Neuronal stem cell (in vitro differentiated cells): ENCODE measurements around the gene CAPN15.
A peak's percentile ranks its signal among the peaks of the same experiment; 100 is the strongest.

Experiments used
- DNase-seq: peaks from one replicate; pipeline ENCODE4 v3.0.0-alpha.2; 2013; ENCODE audit warnings: low spot score
- H2AFZ ChIP-seq: one replicate; pipeline ENCODE4 v1.6.1; 2013; ENCODE audit warnings: mild to moderate bottlenecking, low read length, inconsistent platforms
- H2AK5ac ChIP-seq: 2 replicates; pipeline ENCODE4 v1.6.1; 2013; ENCODE audit warnings: low read depth, mild to moderate bottlenecking, inconsistent platforms, low read length, moderate library complexity, mixed read lengths
- H2BK120ac ChIP-seq: 2 replicates; pipeline ENCODE4 v1.6.1; 2013; ENCODE audit warnings: low read depth, mild to moderate bottlenecking, inconsistent platforms, low read length, moderate library complexity, mixed read lengths
- H2BK12ac ChIP-seq: one replicate; pipeline ENCODE4 v1.6.1; 2013; ENCODE audit warnings: low read length, inconsistent platforms
- H2BK15ac ChIP-seq: 2 replicates; pipeline ENCODE4 v1.6.1; 2013; ENCODE audit warnings: mild to moderate bottlenecking, low read length, inconsistent platforms, mixed read lengths
- H2BK5ac ChIP-seq: one replicate; pipeline ENCODE4 v1.6.1; 2013; ENCODE audit warnings: inconsistent platforms, mild to moderate bottlenecking, low read length, moderate library complexity
- H3K14ac ChIP-seq: one replicate; pipeline ENCODE4 v1.6.1; 2013; ENCODE audit warnings: low read length, inconsistent platforms
- H3K18ac ChIP-seq: 2 replicates; pipeline ENCODE4 v1.6.1; 2013; ENCODE audit warnings: low read length, inconsistent platforms
- H3K23ac ChIP-seq: 2 replicates; pipeline ENCODE4 v1.6.1; 2013; ENCODE audit warnings: low read depth, mild to moderate bottlenecking, mixed read lengths, low read length, inconsistent platforms; ENCODE audit not compliant: poor library complexity
- H3K27ac ChIP-seq: replicated peaks from 3 replicates; pipeline ENCODE4 v1.5.1; 2013; ENCODE audit warnings: low read length, inconsistent platforms
- H3K27me3 ChIP-seq, 3 experiments: 2 replicates each; pipeline ENCODE4 v1.6.1; 2013; ENCODE audit warnings: low read length in 3 of 3, mild to moderate bottlenecking in 2 of 3, inconsistent platforms in 1 of 3, low read depth in 1 of 3, mixed read lengths in 1 of 3, moderate library complexity in 1 of 3; ENCODE audit not compliant: control insufficient read depth in 3 of 3, insufficient read depth in 3 of 3
- H3K36me3 ChIP-seq, 2 donors: replicated peaks in 1 of 2; 2 replicates each; pipeline ENCODE4 v1.6.1; 2013; ENCODE audit warnings: low read length in 2 of 2; ENCODE audit not compliant: control insufficient read depth in 2 of 2, insufficient read depth in 2 of 2
- H3K4ac ChIP-seq: 2 replicates; pipeline ENCODE4 v1.6.1; 2013; ENCODE audit warnings: inconsistent platforms, mild to moderate bottlenecking, low read length, moderate library complexity
- H3K4me1 ChIP-seq, 2 donors: 1 replicate in 1 of 2; 2 replicates in 1 of 2; pipeline ENCODE4 v1.6.1; 2013; ENCODE audit warnings: low read length in 2 of 2, low read depth in 1 of 2; ENCODE audit not compliant: control insufficient read depth in 2 of 2, insufficient read depth in 1 of 2
- H3K4me2 ChIP-seq: one replicate; pipeline ENCODE4 v1.6.1; 2013; ENCODE audit warnings: mild to moderate bottlenecking, low read length, inconsistent platforms; ENCODE audit not compliant: insufficient read depth, poor library complexity, severe bottlenecking
- H3K4me3 ChIP-seq, 2 donors: 2 replicates each; pipeline ENCODE4 v1.5.1; 2013; ENCODE audit warnings: low read length in 2 of 2, mild to moderate bottlenecking in 2 of 2, inconsistent platforms in 1 of 2, moderate library complexity in 1 of 2
- H3K79me1 ChIP-seq: one replicate; pipeline ENCODE4 v1.6.1; 2013; ENCODE audit warnings: low read depth, mild to moderate bottlenecking, inconsistent platforms, low read length, moderate library complexity
- H3K9ac ChIP-seq: one replicate; pipeline ENCODE4 v1.6.1; 2013; ENCODE audit warnings: mild to moderate bottlenecking, low read depth, low read length, inconsistent platforms; ENCODE audit not compliant: poor library complexity
- H3K9me3 ChIP-seq, 2 donors: replicated peaks in 1 of 2; 2 replicates each; pipeline versions ENCODE3 to v1.6.1; 2013; ENCODE audit warnings: low read length in 2 of 2, mild to moderate bottlenecking in 2 of 2, inconsistent platforms in 1 of 2, low read depth in 1 of 2, mixed read lengths in 1 of 2, moderate library complexity in 1 of 2; ENCODE audit not compliant: control insufficient read depth in 2 of 2, insufficient read depth in 1 of 2
- H4K8ac ChIP-seq: one replicate; pipeline ENCODE4 v1.6.1; 2013; ENCODE audit warnings: low read depth, mild to moderate bottlenecking, inconsistent platforms, low read length, moderate library complexity
- H4K91ac ChIP-seq: one replicate; pipeline ENCODE4 v1.6.1; 2013; ENCODE audit warnings: low read length, low read depth, mild to moderate bottlenecking, inconsistent platforms; ENCODE audit not compliant: poor library complexity
- WGBS, 2 donors: extraction: QIAGEN DNeasy Blood & Tissue Kit; methylation state at CpG; one replicate each; pipeline ENCODE4 v1.1.7; 2013; ENCODE audit warnings: missing lambda C conversion rate in 2 of 2, mixed read lengths in 1 of 2; ENCODE audit not compliant: insufficient read length in 2 of 2, insufficient replicate concordance in 1 of 2; ENCODE audit errors: extremely low coverage in 2 of 2; 5-methylcytosine and 5-hydroxymethylcytosine counted together

The CAPN15 gene

GRCh38 chr16:589658-590187, 62.2 kb downstream of the CAPN15 start, which contains the start of gene RAB40C:
Gene RAB40C, plus strand, starts transcription at chr16:590066. Its CDS starts 226 bp downstream, at chr16:590292.
- peak within 1 kb of the TSS; percentile 94 for H2BK12ac ChIP-seq
- peak within 1 kb of the TSS; percentile 100 for H3K18ac ChIP-seq
- DNase-seq: peak; percentile 98
- peak within 1 kb of the TSS; percentile 92 for H4K8ac ChIP-seq
- H3K27ac ChIP-seq: peak within 1 kb of the TSS; percentile 96
- H2BK15ac ChIP-seq: peak within 1 kb of the TSS; percentile 83
- H2BK120ac ChIP-seq: peak within 1 kb of the TSS; percentile 100
- peak within 1 kb of the TSS; percentile 100 for H2AFZ ChIP-seq
- peak within 1 kb of the TSS; percentile 79 to 99 for H3K4me3 ChIP-seq
- peaks cover 3 to 21% of the 10 kb centered on the region in 2 donors for H3K36me3 ChIP-seq
- H3K23ac ChIP-seq: peak within 1 kb of the TSS; percentile 99
- peak within 1 kb of the TSS; percentile 92 for H2AK5ac ChIP-seq
- H2BK5ac ChIP-seq: peak within 1 kb of the TSS; percentile 99
- H3K4me2 ChIP-seq: peak within 1 kb of the TSS; percentile 100
- H3K79me1 ChIP-seq: peaks cover 25% of the 10 kb centered on the region
- H3K27me3 ChIP-seq: peaks cover 0 to 13% (median 0%) of the 10 kb centered on the region in 3 experiments
- H3K9me3 ChIP-seq: no peaks in the 10 kb centered on the region
- peak within 1 kb of the TSS; percentile 66 for H3K4ac ChIP-seq
- WGBS, 2 donors: no CpG with 5 or more reads among the region's 67 CpGs
- H3K4me1 ChIP-seq: peaks cover 9 to 16% of the 10 kb centered on the region in 2 donors
- H4K91ac ChIP-seq: no peak within 1 kb of the TSS
- peak within 1 kb of the TSS; percentile 100 for H3K9ac ChIP-seq
- H3K14ac ChIP-seq: peak within 1 kb of the TSS; percentile 98

GRCh38 chr16:590188-590814, 62.8 kb downstream of the CAPN15 start:
- H3K9ac ChIP-seq: peak overlapping the region; percentile 100
- H3K23ac ChIP-seq: peak overlapping the region; percentile 93
- H4K8ac ChIP-seq: no peak overlapping the region
- H3K27me3 ChIP-seq: peaks cover 0 to 12% (median 0%) of the 10 kb centered on the region in 3 experiments
- H3K4ac ChIP-seq: peak overlapping the region; percentile 66
- H3K9me3 ChIP-seq: no peaks in the 10 kb centered on the region
- H3K4me3 ChIP-seq: peak overlapping the region; percentile 79 to 98
- H2AK5ac ChIP-seq: peak overlapping the region; percentile 82
- no CpG with 5 or more reads among the region's 71 CpGs for WGBS, 2 donors
- H3K14ac ChIP-seq: peak overlapping the region; percentile 84
- H2BK120ac ChIP-seq: no peak overlapping the region
- peak overlapping the region; percentile 22 for H3K27ac ChIP-seq
- peak overlapping the region; percentile 72 for H2BK15ac ChIP-seq
- peaks cover 9 to 16% of the 10 kb centered on the region in 2 donors for H3K4me1 ChIP-seq
- H3K79me1 ChIP-seq: peaks cover 25% of the 10 kb centered on the region
- H2AFZ ChIP-seq: peak overlapping the region; percentile 77
- H3K18ac ChIP-seq: peak overlapping the region; percentile 91
- H4K91ac ChIP-seq: no peak overlapping the region
- H2BK12ac ChIP-seq: peak overlapping the region; percentile 50
- H2BK5ac ChIP-seq: peak overlapping the region; percentile 99
- DNase-seq: no peak
- peaks cover 3 to 22% of the 10 kb centered on the region in 2 donors for H3K36me3 ChIP-seq
- H3K4me2 ChIP-seq: peak overlapping the region; percentile 96

GRCh38 chr16:590815-591200, 63.3 kb downstream of the CAPN15 start:
- no peak overlapping the region for H2BK12ac ChIP-seq
- peaks cover 23% of the 10 kb centered on the region for H3K79me1 ChIP-seq
- H3K23ac ChIP-seq: peak overlapping the region; percentile 93
- no peak overlapping the region for H2BK15ac ChIP-seq
- H3K9ac ChIP-seq: peak overlapping the region; percentile 100
- H3K4me1 ChIP-seq: peaks cover 9 to 16% of the 10 kb centered on the region in 2 donors
- DNase-seq: no peak
- peak overlapping the region; percentile 96 for H3K4me2 ChIP-seq
- H4K8ac ChIP-seq: no peak overlapping the region
- H3K4me3 ChIP-seq: peak overlapping the region; percentile 79 to 98
- no peak overlapping the region for H3K18ac ChIP-seq
- no peak overlapping the region for H3K4ac ChIP-seq
- WGBS, 2 donors: no CpG with 5 or more reads among the region's 10 CpGs
- H2AK5ac ChIP-seq: peak overlapping the region; percentile 82
- H3K36me3 ChIP-seq: peaks cover 3 to 24% of the 10 kb centered on the region in 2 donors
- no peak overlapping the region for H4K91ac ChIP-seq
- H3K9me3 ChIP-seq: no peaks in the 10 kb centered on the region
- no peak overlapping the region for H2AFZ ChIP-seq
- H2BK5ac ChIP-seq: no peak overlapping the region
- H2BK120ac ChIP-seq: no peak overlapping the region
- H3K14ac ChIP-seq: no peak overlapping the region
- H3K27me3 ChIP-seq: peaks cover 0 to 7% (median 0%) of the 10 kb centered on the region in 3 experiments
- H3K27ac ChIP-seq: no peak overlapping the region

- peak overlapping the region; percentile 12 for H3K9ac ChIP-seq
- H2AK5ac ChIP-seq: no peak overlapping the region
- H3K4me2 ChIP-seq: peak overlapping the region; percentile 96
- H3K4me3 ChIP-seq: peak overlapping the region in 1 of 2 donors; percentile 79
- peaks cover 9 to 16% of the 10 kb centered on the region in 2 donors for H3K4me1 ChIP-seq
- no peak for DNase-seq
- no peak overlapping the region for H3K18ac ChIP-seq
- H2AFZ ChIP-seq: no peak overlapping the region
- H3K14ac ChIP-seq: no peak overlapping the region
- no peak overlapping the region for H3K4ac ChIP-seq
- peaks cover 3 to 28% of the 10 kb centered on the region in 2 donors for H3K36me3 ChIP-seq
- no peak overlapping the region for H2BK15ac ChIP-seq
- H2BK12ac ChIP-seq: no peak overlapping the region
- no peak overlapping the region for H2BK5ac ChIP-seq
- no CpG with 5 or more reads among the region's 8 CpGs for WGBS, 2 donors
- H3K23ac ChIP-seq: peak overlapping the region; percentile 10
- H2BK120ac ChIP-seq: no peak overlapping the region
- peaks cover 0 to 3% (median 0%) of the 10 kb centered on the region in 3 experiments for H3K27me3 ChIP-seq
- H4K8ac ChIP-seq: no peak overlapping the region
- no peaks in the 10 kb centered on the region for H3K9me3 ChIP-seq
- H3K27ac ChIP-seq: no peak overlapping the region
- peaks cover 23% of the 10 kb centered on the region for H3K79me1 ChIP-seq
- H4K91ac ChIP-seq: no peak overlapping the region
Measured at GRCh38 chr16:591231-591630, 63.7 kb downstream of the CAPN15 start.
